Keratinocyte (primary cell): ENCODE results near the gene TCF7L2. TPM values are rescaled to one million over a fixed set of nuclear protein-coding genes. Genes with fewer than 3 reads are reported as not detected.
A peak's percentile ranks its signal among the peaks of the same experiment; 100 is the strongest.

Experiments
- DNase-seq: peaks from one replicate; pipeline ENCODE4 v3.0.0-alpha.2; 2011; ENCODE audit warnings: low read depth, missing footprints, low spot score
- FAIRE-seq: peaks from 2 replicates; lab custom pipeline; 2011; peaks lifted over from hg19 to GRCh38; lab: Jason Lieb, UNC
- H2AFZ ChIP-seq: 2 replicates; pipeline ENCODE4 v1.6.0; 2012; ENCODE audit warnings: low read length, control low read depth, inconsistent platforms; ENCODE audit not compliant: control insufficient read depth
- H3K27ac ChIP-seq: 2 replicates; pipeline ENCODE4 v1.5.1; 2011; ENCODE audit warnings: low read length; ENCODE audit not compliant: control insufficient read depth, insufficient read depth
- H3K27me3 ChIP-seq: 3 replicates; pipeline ENCODE4 v1.6.0; 2011; ENCODE audit warnings: low read length; ENCODE audit not compliant: control insufficient read depth, insufficient read depth; ENCODE audit errors: extremely low read depth
- H3K36me3 ChIP-seq, 2 experiments: 2 replicates in 1 of 2; 3 replicates in 1 of 2; pipeline ENCODE4 v1.5.1; 2011; ENCODE audit warnings: low read length in 2 of 2, mild to moderate bottlenecking in 1 of 2; ENCODE audit not compliant: control insufficient read depth in 2 of 2, insufficient read depth in 2 of 2; ENCODE audit errors: extremely low read depth in 1 of 2
- H3K4me1 ChIP-seq: 3 replicates; pipeline ENCODE4 v1.5.1; 2011; ENCODE audit warnings: low read length; ENCODE audit not compliant: control insufficient read depth, insufficient read depth; ENCODE audit errors: extremely low read depth
- H3K4me2 ChIP-seq: 3 replicates; pipeline ENCODE4 v1.6.0; 2011; ENCODE audit warnings: low read depth, low read length; ENCODE audit not compliant: control insufficient read depth, insufficient read depth; ENCODE audit errors: extremely low read depth
- H3K4me3 ChIP-seq, 3 experiments: fragments of 200-600 bp in 1 of 3; sonication (generic) in 1 of 3; 2 replicates in 2 of 3; 3 replicates in 1 of 3; pipeline ENCODE4 v1.5.1; 2011 to 2016; ENCODE audit warnings: low read length in 3 of 3, mild to moderate bottlenecking in 3 of 3, control low read depth in 2 of 3, inconsistent platforms in 1 of 3, low read depth in 1 of 3, mixed read lengths in 1 of 3, mixed run types in 1 of 3, moderate library complexity in 1 of 3; ENCODE audit not compliant: control insufficient read depth in 2 of 3, insufficient read depth in 2 of 3; ENCODE audit errors: extremely low read depth in 1 of 3
- H3K79me2 ChIP-seq: 2 replicates; pipeline ENCODE4 v1.6.0; 2012; ENCODE audit warnings: low read length; ENCODE audit not compliant: control insufficient read depth, insufficient read depth
- H3K9ac ChIP-seq: 3 replicates; pipeline ENCODE4 v1.6.0; 2011; ENCODE audit warnings: low read length; ENCODE audit not compliant: control insufficient read depth, insufficient read depth; ENCODE audit errors: extremely low read depth
- H3K9me1 ChIP-seq: 3 replicates; pipeline ENCODE4 v1.6.0; 2011; ENCODE audit warnings: low read length; ENCODE audit not compliant: control insufficient read depth, insufficient read depth; ENCODE audit errors: extremely low read depth
- H3K9me3 ChIP-seq: 2 replicates; pipeline ENCODE4 v1.5.1; 2012; ENCODE audit warnings: low read depth, low read length; ENCODE audit not compliant: control insufficient read depth
- H4K20me1 ChIP-seq: 3 replicates; pipeline ENCODE4 v1.6.0; 2011; ENCODE audit warnings: low read length; ENCODE audit not compliant: control insufficient read depth, insufficient read depth; ENCODE audit errors: extremely low read depth
- CTCF ChIP-seq, 3 experiments: IDR thresholded peaks in 1 of 3; conservative IDR thresholded peaks in 1 of 3; optimal IDR thresholded peaks in 1 of 3; 2 replicates in 2 of 3; 3 replicates in 1 of 3; pipeline versions ENCODE3 to v1.5.1; 2011; ENCODE audit warnings: low read length in 3 of 3, mild to moderate bottlenecking in 3 of 3, moderate library complexity in 2 of 3, control low read depth in 1 of 3, inconsistent platforms in 1 of 3; ENCODE audit not compliant: insufficient read depth in 2 of 3; ENCODE audit errors: extremely low read depth in 1 of 3
- EZH2 ChIP-seq: IDR thresholded peaks from one replicate; pipeline ENCODE4 v1.6.1; 2012; ENCODE audit warnings: inconsistent platforms, mild to moderate bottlenecking, low read length, moderate library complexity
- dilution Hi-C: fragments of 300-500 bp; cut with MboI; formaldehyde crosslinking; loops from one replicate; pipeline ENCODE4 v1.7.0; 2020; ENCODE audit warnings: low sequenced_read_pairs; ENCODE audit not compliant: extremely low pct_ligation_motif_present
- polyA plus RNA-seq, 5 experiments: library from polyadenylated mRNA; depleted of rRNA in 3 of 5; stranded (reverse) in 3 of 5; stranded (forward) in 1 of 5; unstranded in 1 of 5; fragments of >200 nt; gene quantifications; 1 replicate in 1 of 5; 2 replicates in 3 of 5; 3 replicates in 1 of 5; pipeline versions ENCODE4 v1.2.1 to v1.2.3, GENCODE V29; 2011 to 2012; ENCODE audit warnings: missing spikeins in 2 of 5, low read depth in 1 of 5, low replicate concordance in 1 of 5

Gene TCF7L2
- polyA plus RNA-seq, 1 donor (not counting 4 experiments of a cell fraction or from before 2014, with no cell fraction given), result 2.5 TPM

DNA sequence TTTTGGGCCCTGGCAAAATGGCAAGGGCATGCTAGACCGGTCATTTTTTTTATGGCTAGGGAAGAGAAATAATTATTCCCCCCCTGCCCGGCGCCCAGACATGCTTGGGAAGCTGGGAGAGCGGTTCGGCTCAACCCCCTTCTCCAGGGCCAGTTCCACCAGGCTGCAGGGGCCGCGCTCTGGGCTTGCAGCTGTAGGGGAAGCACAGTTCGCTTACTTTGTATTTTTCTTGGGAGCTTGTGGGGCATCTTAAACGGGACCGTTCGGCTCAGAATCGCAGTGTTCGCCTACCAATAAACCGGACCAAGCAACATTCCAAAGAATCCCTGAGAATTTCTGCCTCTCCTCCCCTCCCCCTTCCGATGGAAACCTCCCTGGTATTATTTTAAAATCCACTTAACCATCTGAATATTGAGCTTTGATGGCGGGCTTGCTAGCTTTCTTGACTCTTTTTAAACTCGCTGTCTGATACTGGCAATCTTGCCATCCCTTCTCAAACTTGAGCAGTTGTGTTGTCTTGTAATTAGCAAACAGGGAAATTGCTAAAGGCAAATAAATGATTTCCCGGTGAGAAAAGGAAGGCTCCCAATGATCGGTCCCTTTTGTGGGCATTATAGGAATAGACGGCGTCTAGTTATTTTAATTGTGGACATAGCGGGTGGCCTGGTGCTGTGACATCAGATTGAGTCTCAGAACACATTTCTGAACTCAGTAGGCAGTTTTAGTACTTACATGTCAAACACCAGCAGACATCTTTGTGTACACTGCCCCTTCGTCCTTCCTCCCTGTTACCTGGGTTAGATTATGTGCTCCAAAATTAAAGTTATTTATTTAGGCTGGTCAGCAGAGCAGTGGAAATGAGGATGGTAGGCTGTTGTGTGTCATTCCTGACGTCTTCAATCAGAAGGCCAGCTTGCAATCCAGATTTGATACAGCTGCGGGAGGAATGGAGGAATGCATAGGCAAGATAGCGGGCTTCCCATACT lies 3.4 kb downstream of the TCF7L2 start:
- FAIRE-seq (no peak), DNase-seq (no peak)
- Histone ChIP-seq H3K9me1 (no peaks in the 10 kb centered on the region), H2AFZ (peak overlapping the region; percentile 42), H3K27me3 (no peaks in the 10 kb centered on the region), H4K20me1 (no peaks in the 10 kb centered on the region), H3K36me3 (no peaks in the 10 kb centered on the region), H3K79me2 (peaks cover 37% of the 10 kb centered on the region), H3K4me3 (peak overlapping the region; percentile 68 to 91 (median 86)), H3K27ac (peak overlapping the region; percentile 94), H3K4me2 (peak overlapping the region; percentile 96), H3K9me3 (no peaks in the 10 kb centered on the region), H3K4me1 (peaks cover 39% of the 10 kb centered on the region), H3K9ac (peak overlapping the region; percentile 97)
- dilution Hi-C loops, result no loop called here
- no peak for TF ChIP-seq EZH2
- TF ChIP-seq CTCF (optimal IDR thresholded peaks at IDR 0.05 in 1 of 3, IDR thresholded peaks at IDR 0.05 in 1 of 3, conservative IDR thresholded peaks at IDR 0.05 in 1 of 3; ENCODE audit: extremely low read depth in 1 of 3, insufficient read depth in 2 of 3, low read length in 3 of 3), result no peak

- Histone ChIP-seq H3K4me2 (peak overlapping the region; percentile 90), H3K4me1 (peaks cover 46% of the 10 kb centered on the region), H3K9ac (peak overlapping the region; percentile 37), H3K9me1 (no peaks in the 10 kb centered on the region), H3K9me3 (no peaks in the 10 kb centered on the region), H3K27me3 (no peaks in the 10 kb centered on the region), H3K4me3 (peak overlapping the region in 2 of 3 experiments; percentile 58 to 67), H3K79me2 (peaks cover 37% of the 10 kb centered on the region), H3K36me3 (no peaks in the 10 kb centered on the region), H4K20me1 (no peaks in the 10 kb centered on the region), H3K27ac (peak overlapping the region; percentile 56), H2AFZ (peak overlapping the region; percentile 27)
- TF ChIP-seq CTCF (optimal IDR thresholded peaks at IDR 0.05 in 1 of 3, IDR thresholded peaks at IDR 0.05 in 1 of 3, conservative IDR thresholded peaks at IDR 0.05 in 1 of 3; ENCODE audit: extremely low read depth in 1 of 3, insufficient read depth in 2 of 3, low read length in 3 of 3) (no peak), EZH2 (no peak)
- DNase-seq, result no peak
- FAIRE-seq, result peak; percentile 41
- dilution Hi-C loops, result no loop called here
These were observed 5.0 kb downstream of the TCF7L2 start for GRCh38 chr10:112954974-112955581.
